ENCODE results near the gene FKBP10. TPM values are rescaled to one million over a fixed set of nuclear protein-coding genes. Genes with fewer than 3 reads are reported as not detected.

The FKBP10 gene
- total and polyA plus RNA-seq, 10 of the 15 experiments (the other 5 are each of a cell fraction or from before 2014, with no cell fraction given), result 0.02 to 4.7 (median 1.8) TPM

DNA sequence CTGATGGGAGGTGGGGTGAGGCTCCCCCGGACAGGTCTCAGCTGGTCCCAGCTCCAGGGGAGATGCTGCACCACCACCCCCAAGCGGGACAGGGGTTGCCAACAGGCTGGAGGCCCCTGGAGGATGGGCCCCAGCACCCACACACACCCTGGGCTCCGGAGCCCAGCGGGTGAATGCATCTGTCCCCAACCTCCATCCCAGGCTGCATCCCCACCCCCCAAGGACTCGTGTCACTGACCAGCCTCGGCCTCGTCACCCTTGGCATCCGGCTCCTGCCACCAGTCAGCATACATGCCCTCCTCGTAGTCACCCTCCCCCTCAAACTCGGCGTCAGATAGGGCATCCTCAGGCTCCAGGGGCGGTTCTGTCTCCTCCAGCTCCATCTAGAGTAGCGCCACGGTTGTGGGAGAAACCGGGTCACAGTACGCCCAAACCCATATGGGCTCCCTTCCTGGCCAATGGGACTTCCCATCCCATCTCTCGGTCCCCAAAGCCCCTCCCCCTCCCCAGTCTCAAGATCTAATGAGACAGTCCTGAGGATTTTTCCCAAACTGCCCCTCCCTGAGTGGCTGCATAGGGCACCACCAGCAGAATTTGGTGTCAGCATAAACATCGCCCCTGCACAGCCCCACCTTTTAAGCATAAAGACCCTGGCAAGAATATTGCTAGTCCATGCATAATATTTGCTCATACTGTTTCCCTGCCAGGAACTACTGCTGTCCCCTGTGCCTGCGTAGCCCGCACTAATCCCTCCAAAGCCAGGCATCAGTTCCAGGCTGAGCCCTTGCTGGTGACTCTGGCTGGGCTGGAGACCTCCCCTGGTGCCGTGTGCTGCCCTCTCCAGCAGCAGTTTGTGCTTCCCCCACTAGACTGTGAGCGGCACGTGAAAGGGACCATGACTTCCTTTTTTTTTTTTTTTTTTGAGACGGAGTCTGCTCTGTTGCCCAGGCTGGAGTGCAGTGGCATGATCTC lies 9.5 kb upstream of the FKBP10 start:
- Histone ChIP-seq H4K20me1 (ENCODE audit: control insufficient read depth, insufficient read depth) (no peaks in the 10 kb centered on the region), H2AFZ (ENCODE audit: control insufficient read depth, low read depth, low read length) (no peak overlapping the region), H3K9me3 (replicated peaks; ENCODE audit: control insufficient read depth, insufficient read depth, low read length) (no peaks in the 10 kb centered on the region), H3K4me1 (ENCODE audit: control insufficient read depth, insufficient read depth, low read length) (no peaks in the 10 kb centered on the region), H3K79me2 (ENCODE audit: control insufficient read depth, insufficient read depth, low read length) (no peaks in the 10 kb centered on the region), H3K4me3 (no peak overlapping the region), H3K9ac (ENCODE audit: control insufficient read depth, insufficient read depth, low read length) (no peak overlapping the region), H3K4me2 (ENCODE audit: control insufficient read depth, insufficient read depth) (no peak overlapping the region), H3K27me3 (replicated peaks in 1 of 2; ENCODE audit: control insufficient read depth in 2 of 2, insufficient read depth in 2 of 2, low read length in 1 of 2) (no peaks in the 10 kb centered on the region), H3K27ac (ENCODE audit: control insufficient read depth, insufficient read depth) (no peak overlapping the region), H3K36me3 (ENCODE audit: control insufficient read depth in 2 of 2, insufficient read depth in 2 of 2, low read length in 1 of 2) (no peaks in the 10 kb centered on the region)
- ATAC-seq (peak; percentile 33; the same call in 2 of the 3 replicates), FAIRE-seq (no peak), DNase-seq (ENCODE audit: low read depth, low spot score) (no peak)
- 36% methylated on average over 23 of the region's 24 CpGs for WGBS (ENCODE audit: insufficient coverage, insufficient replicate concordance, low lambda C conversion rate, missing lambda C conversion rate)
- ChIA-PET CTCF (interaction anchor here (0.7 to 3.0 kb wide), 5 partner anchors 12 to 1333 kb away, joined by 3 to 25 read pairs (median 4); partner anchors contain the start of gene JUP), SMC1A (ENCODE audit: uncharacterized antibody, unreplicated experiment) (no interaction called here), RAD21 (ENCODE audit: unreplicated experiment) (interaction anchor here (0.7 to 1.2 kb wide), 2 partner anchors 145 to 156 kb away, joined by 3 read pairs; no protein-coding TSS in a partner anchor), POLR2A (interaction anchor here (0.6 kb wide), 1 partner anchor 901 kb away, joined by 3 read pairs; no protein-coding TSS in a partner anchor)
- no TSS peak for BruUV-seq (replicated peaks)
- intact Hi-C loops (cut with micrococcal nuclease; ENCODE audit: unreplicated experiment), result no loop called here
- TF ChIP-seq NR2C2 (IDR thresholded peaks at IDR 0.05; ENCODE audit: borderline replicate concordance, control insufficient read depth, insufficient read length, low read depth) (no peak), NFYB (IDR thresholded peaks at IDR 0.05; ENCODE audit: insufficient read depth, low read depth, low read length) (no peak), BHLHE40 (IDR thresholded peaks at IDR 0.05; ENCODE audit: borderline replicate concordance in 1 of 2, low read depth in 2 of 2, low read length in 1 of 2) (peak; percentile 46 to 71; a peak in 3 of 4 replicates), FOXM1 (IDR thresholded peaks at IDR 0.05; ENCODE audit: low read depth, low read length) (no peak), TARDBP (IDR thresholded peaks at IDR 0.05; ENCODE audit: borderline replicate concordance) (no peak)
- in situ Hi-C loops (cut with MboI), result loop anchor here (5.0 kb wide), 1 partner anchor 61 kb away; no protein-coding TSS in a partner anchor

Data from GM12878 (cell line).